CD4-positive, CD25-positive, alpha-beta regulatory T cell (primary cell): ENCODE measurements around the gene CNRIP1. TPM values are rescaled to one million over a fixed set of nuclear protein-coding genes. Genes with fewer than 3 reads are reported as not detected.
A peak's percentile ranks its signal among the peaks of the same experiment; 100 is the strongest.

ENCODE experiments used
- ATAC-seq, 2 donors: fragments of 150-1000 bp; cut with Tn5 transposase; one replicate each; pipeline ENCODE4 v1.10.0; 2021; ENCODE audit warnings: low read depth in 2 of 2, moderate number of reproducible peaks in 2 of 2, moderate library complexity in 1 of 2
- DNase-seq, 3 donors: peaks; one replicate each; pipeline versions ENCODE4 v3.0.0 to v3.0.0-alpha.2; 2012 to 2022; ENCODE audit warnings: mixed read lengths in 1 of 3
- H3K27ac ChIP-seq: one replicate; pipeline ENCODE4 v1.7.0; 2013; ENCODE audit warnings: mild to moderate bottlenecking, low read length; ENCODE audit not compliant: insufficient read depth, poor library complexity, severe bottlenecking
- H3K27me3 ChIP-seq: one replicate; pipeline ENCODE4 v1.7.0; 2013; ENCODE audit warnings: low read length; ENCODE audit not compliant: control insufficient read depth, insufficient read depth
- H3K36me3 ChIP-seq: one replicate; pipeline ENCODE4 v1.7.0; 2013; ENCODE audit warnings: mild to moderate bottlenecking, low read length, moderate library complexity; ENCODE audit not compliant: control insufficient read depth, insufficient read depth
- H3K4me1 ChIP-seq: 2 replicates; pipeline ENCODE4 v1.7.0; 2013; ENCODE audit warnings: mild to moderate bottlenecking, low read length; ENCODE audit not compliant: insufficient read depth, control insufficient read depth, poor library complexity, severe bottlenecking
- H3K4me3 ChIP-seq: one replicate; pipeline ENCODE4 v1.7.0; 2013; ENCODE audit warnings: low read depth, mild to moderate bottlenecking, low read length, moderate library complexity
- H3K9me3 ChIP-seq, 2 experiments: 1 replicate in 1 of 2; 2 replicates in 1 of 2; pipeline ENCODE4 v1.7.0; 2013; ENCODE audit warnings: low read length in 2 of 2, mild to moderate bottlenecking in 1 of 2, moderate library complexity in 1 of 2; ENCODE audit not compliant: control insufficient read depth in 2 of 2
- H3K27ac Mint-ChIP-seq, 3 donors: one replicate each; pipeline ENCODE4 v1.8.0; 2020 to 2022; ENCODE audit warnings: mild to moderate bottlenecking in 3 of 3, mixed read lengths in 3 of 3, moderate library complexity in 2 of 3
- H3K27me3 Mint-ChIP-seq: one replicate; pipeline ENCODE4 v1.8.0; 2022; ENCODE audit warnings: mild to moderate bottlenecking, mixed read lengths
- H3K36me3 Mint-ChIP-seq: one replicate; pipeline ENCODE4 v1.8.0; 2020; ENCODE audit warnings: mixed read lengths
- H3K4me1 Mint-ChIP-seq, 4 donors: one replicate each; pipeline ENCODE4 v1.8.0; 2020 to 2022; ENCODE audit warnings: mixed read lengths in 4 of 4, mild to moderate bottlenecking in 1 of 4
- H3K4me3 Mint-ChIP-seq, 4 donors: one replicate each; pipeline ENCODE4 v1.8.0; 2020 to 2022; ENCODE audit warnings: mild to moderate bottlenecking in 4 of 4, mixed read lengths in 4 of 4, moderate library complexity in 3 of 4
- H3K9me3 Mint-ChIP-seq, 7 donors: one replicate each; pipeline ENCODE4 v1.8.0; 2020 to 2022; ENCODE audit warnings: mixed read lengths in 7 of 7, mild to moderate bottlenecking in 3 of 7, moderate library complexity in 2 of 7
- polyA plus RNA-seq, 4 donors: library from polyadenylated mRNA; unstranded; fragments of 300-500 nt; fragmentation: Illumina TruSeq; gene quantifications; one replicate each; pipeline ENCODE4 v1.2.3, GENCODE V29; 2021
- total RNA-seq: library from RNA; stranded (reverse); gene quantifications from one replicate; pipeline ENCODE4 v1.2.3, GENCODE V29; 2022

CNRIP1 gene
- total and polyA plus RNA-seq, 5 donors from 2014 or later: 0.22 TPM; not detected in 4

DNA sequence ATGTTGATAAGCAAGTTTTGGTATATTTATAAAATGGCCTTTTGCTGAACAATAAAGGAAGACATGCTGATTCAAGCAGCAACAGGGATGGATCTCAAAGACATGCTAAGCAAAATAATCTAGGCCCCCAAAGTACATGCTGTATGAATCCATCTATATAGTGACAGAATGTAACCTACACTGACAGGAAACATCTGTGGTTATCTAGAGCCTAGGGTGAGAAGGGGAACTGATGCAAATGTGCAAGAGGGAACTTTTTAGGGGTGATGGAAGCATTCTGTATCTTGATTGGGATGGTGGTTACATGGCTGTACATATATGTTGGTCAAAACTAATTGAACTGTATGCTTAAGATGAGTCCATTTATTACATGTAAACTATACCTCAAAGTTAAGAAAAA, 24.2 kb downstream of the CNRIP1 start:
- H3K36me3 Mint-ChIP-seq: no peaks in the 10 kb centered on the region
- Histone ChIP-seq H3K27me3 (peaks cover 10% of the 10 kb centered on the region), H3K36me3 (no peaks in the 10 kb centered on the region), H3K9me3 (no peaks in the 10 kb centered on the region), H3K4me3 (no peak overlapping the region), H3K27ac (no peak overlapping the region), H3K4me1 (no peaks in the 10 kb centered on the region)
- peaks cover 18% of the 10 kb centered on the region for H3K27me3 Mint-ChIP-seq
- ATAC-seq (no peak), DNase-seq (no peak)
- no peaks in the 10 kb centered on the region for H3K4me1 Mint-ChIP-seq
- H3K4me3 Mint-ChIP-seq: no peak overlapping the region
- no peak overlapping the region for H3K27ac Mint-ChIP-seq
- H3K9me3 Mint-ChIP-seq: no peaks in the 10 kb centered on the region

DNA sequence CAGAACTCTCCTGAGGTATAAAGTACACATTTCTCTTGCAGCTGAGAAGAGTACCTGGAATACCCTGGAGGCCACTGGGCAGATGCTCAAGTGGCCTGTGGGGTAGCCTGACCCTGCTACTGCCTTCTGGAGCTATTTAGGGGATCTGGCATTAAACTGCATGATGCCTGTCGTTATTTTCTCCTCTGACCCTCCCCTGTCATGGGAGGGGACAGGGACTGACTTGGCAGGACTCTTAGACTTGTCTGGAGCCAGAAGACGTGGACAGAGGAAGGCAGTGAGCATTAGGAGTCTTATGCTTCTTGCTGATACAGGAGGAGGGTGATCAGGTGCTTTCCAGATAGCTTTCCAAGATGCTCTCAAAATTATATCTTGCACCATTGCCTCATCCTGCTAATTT, 24.8 kb downstream of the CNRIP1 start:
- Mint-ChIP-seq H3K4me3 (no peak overlapping the region), H3K27ac (no peak overlapping the region), H3K36me3 (no peaks in the 10 kb centered on the region), H3K27me3 (peaks cover 20% of the 10 kb centered on the region), H3K4me1 (no peaks in the 10 kb centered on the region), H3K9me3 (no peaks in the 10 kb centered on the region)
- Histone ChIP-seq H3K4me3 (no peak overlapping the region), H3K27me3 (peaks cover 10% of the 10 kb centered on the region), H3K4me1 (no peaks in the 10 kb centered on the region), H3K9me3 (no peaks in the 10 kb centered on the region), H3K36me3 (no peaks in the 10 kb centered on the region), H3K27ac (no peak overlapping the region)
- DNase-seq: no peak
- ATAC-seq: no peak

DNA sequence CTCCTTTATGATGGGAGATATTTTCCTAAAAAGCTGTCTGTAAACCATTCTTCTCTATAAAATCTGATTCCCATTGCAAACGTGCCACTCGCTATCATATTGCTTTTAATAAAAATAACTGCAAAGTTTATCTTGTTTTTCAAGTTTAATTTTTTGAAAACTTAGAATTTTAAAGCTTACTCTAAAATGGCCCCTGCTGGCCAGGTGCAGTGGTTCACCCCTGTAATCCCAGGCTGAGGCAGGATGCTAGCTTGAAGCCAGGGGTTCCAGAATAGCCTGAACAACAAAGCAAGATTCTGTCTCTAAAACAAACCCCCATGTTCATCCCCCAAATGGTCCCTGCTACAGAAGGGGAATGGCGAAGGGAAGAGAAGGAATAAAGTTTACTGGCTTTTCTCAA, 25.6 kb downstream of the CNRIP1 start:
- Mint-ChIP-seq H3K27ac (no peak overlapping the region), H3K36me3 (no peaks in the 10 kb centered on the region), H3K9me3 (no peaks in the 10 kb centered on the region), H3K4me3 (no peak overlapping the region), H3K27me3 (peaks cover 24% of the 10 kb centered on the region), H3K4me1 (no peaks in the 10 kb centered on the region)
- Histone ChIP-seq H3K4me1 (no peaks in the 10 kb centered on the region), H3K27me3 (peaks cover 4% of the 10 kb centered on the region), H3K4me3 (no peak overlapping the region), H3K27ac (no peak overlapping the region), H3K9me3 (no peaks in the 10 kb centered on the region), H3K36me3 (no peaks in the 10 kb centered on the region)
- ATAC-seq: no peak
- DNase-seq: no peak

DNA sequence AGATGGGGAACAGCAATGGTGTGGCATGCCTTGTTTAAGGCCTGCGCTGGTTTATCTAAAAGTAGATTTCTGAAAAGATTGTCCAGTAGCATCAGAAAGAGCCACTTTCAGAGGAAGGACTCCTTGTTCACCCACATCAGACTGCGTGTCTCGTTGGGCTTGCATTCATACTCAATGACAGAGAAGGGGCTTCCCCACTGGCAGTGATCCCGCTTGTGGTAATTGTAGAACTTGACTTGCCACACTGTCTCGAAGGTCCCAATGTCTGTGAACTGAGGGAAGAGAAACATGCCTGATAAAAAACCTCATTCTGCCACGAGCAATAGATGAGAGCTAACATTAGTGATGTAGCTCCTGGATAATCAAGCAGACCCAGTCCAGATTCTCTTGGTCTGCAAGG, 26.0 kb downstream of the CNRIP1 start:
- peaks cover 20% of the 10 kb centered on the region for H3K27me3 Mint-ChIP-seq
- no peaks in the 10 kb centered on the region for H3K4me1 Mint-ChIP-seq
- no peak overlapping the region for H3K4me3 Mint-ChIP-seq
- DNase-seq (no peak), ATAC-seq (no peak)
- H3K9me3 ChIP-seq: no peaks in the 10 kb centered on the region
- no peaks in the 10 kb centered on the region for H3K36me3 Mint-ChIP-seq
- no peaks in the 10 kb centered on the region for H3K36me3 ChIP-seq
- no peaks in the 10 kb centered on the region for H3K4me1 ChIP-seq
- no peak overlapping the region for H3K27ac ChIP-seq
- no peaks in the 10 kb centered on the region for H3K27me3 ChIP-seq
- H3K4me3 ChIP-seq: no peak overlapping the region
- H3K27ac Mint-ChIP-seq: no peak overlapping the region
- H3K9me3 Mint-ChIP-seq: no peaks in the 10 kb centered on the region

DNA sequence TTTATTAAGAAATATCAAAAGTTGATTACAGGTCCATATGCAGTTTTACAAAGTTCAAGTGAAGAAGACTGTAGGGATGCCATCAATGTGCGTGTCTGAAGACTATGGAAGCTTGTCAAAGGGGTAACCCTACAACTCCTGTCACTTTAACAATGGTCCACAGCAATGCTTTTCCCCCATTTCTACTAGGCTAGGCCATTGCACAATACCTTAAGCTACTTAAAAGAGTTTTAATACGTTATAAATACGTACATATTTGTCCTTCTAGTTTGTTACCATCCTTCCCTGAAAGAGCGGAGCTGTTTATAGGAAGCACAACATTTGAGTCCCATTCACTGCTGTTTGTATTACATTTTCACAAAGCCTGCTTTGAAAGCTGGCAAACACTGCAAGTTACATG, 26.7 kb downstream of the CNRIP1 start:
- no peaks in the 10 kb centered on the region for H3K4me1 Mint-ChIP-seq
- Histone ChIP-seq H3K4me3 (no peak overlapping the region), H3K27me3 (no peaks in the 10 kb centered on the region), H3K9me3 (no peaks in the 10 kb centered on the region), H3K27ac (no peak overlapping the region), H3K4me1 (no peaks in the 10 kb centered on the region), H3K36me3 (no peaks in the 10 kb centered on the region)
- no peaks in the 10 kb centered on the region for H3K9me3 Mint-ChIP-seq
- ATAC-seq: no peak
- no peak overlapping the region for H3K27ac Mint-ChIP-seq
- no peak overlapping the region for H3K4me3 Mint-ChIP-seq
- H3K36me3 Mint-ChIP-seq: no peaks in the 10 kb centered on the region
- DNase-seq: no peak
- peaks cover 22% of the 10 kb centered on the region for H3K27me3 Mint-ChIP-seq

DNA sequence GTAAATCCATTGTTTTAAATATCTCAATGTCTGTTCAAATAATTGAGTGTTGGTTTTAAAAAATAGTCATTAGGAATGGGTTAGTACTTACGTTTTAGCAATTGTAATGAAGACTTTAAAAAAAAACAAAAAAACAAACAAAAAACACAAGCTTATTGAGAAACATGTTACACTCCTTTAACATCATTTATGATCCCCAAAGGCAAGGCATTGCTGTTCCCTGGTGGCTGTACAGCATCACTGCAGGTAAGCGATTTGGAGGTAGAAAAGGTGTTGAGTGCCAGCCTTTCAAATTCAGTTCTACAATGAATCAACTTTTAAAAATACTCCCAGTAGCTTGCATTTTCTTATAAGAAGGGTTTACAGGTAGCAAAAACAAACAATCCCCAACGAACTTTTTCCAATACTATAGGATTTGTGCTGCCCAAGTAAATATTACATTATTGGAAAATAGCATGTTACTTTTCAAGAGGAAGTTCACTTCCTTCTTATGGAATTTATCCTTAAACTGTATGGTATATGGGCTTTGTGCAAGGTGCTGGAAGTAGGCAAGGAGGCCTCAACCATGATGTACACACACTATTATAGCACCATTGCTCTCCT, 27.5 kb downstream of the CNRIP1 start:
- H3K4me3 ChIP-seq: no peak overlapping the region
- ATAC-seq (no peak), DNase-seq (peak in 2 of 3 donors; percentile 30 to 44)
- H3K36me3 ChIP-seq: no peaks in the 10 kb centered on the region
- Mint-ChIP-seq H3K36me3 (no peaks in the 10 kb centered on the region), H3K4me1 (no peaks in the 10 kb centered on the region), H3K27me3 (peaks cover 26% of the 10 kb centered on the region), H3K27ac (no peak overlapping the region), H3K4me3 (no peak overlapping the region), H3K9me3 (no peaks in the 10 kb centered on the region)
- H3K9me3 ChIP-seq: no peaks in the 10 kb centered on the region
- no peaks in the 10 kb centered on the region for H3K4me1 ChIP-seq
- H3K27ac ChIP-seq: no peak overlapping the region
- H3K27me3 ChIP-seq: peaks cover 3% of the 10 kb centered on the region

DNA sequence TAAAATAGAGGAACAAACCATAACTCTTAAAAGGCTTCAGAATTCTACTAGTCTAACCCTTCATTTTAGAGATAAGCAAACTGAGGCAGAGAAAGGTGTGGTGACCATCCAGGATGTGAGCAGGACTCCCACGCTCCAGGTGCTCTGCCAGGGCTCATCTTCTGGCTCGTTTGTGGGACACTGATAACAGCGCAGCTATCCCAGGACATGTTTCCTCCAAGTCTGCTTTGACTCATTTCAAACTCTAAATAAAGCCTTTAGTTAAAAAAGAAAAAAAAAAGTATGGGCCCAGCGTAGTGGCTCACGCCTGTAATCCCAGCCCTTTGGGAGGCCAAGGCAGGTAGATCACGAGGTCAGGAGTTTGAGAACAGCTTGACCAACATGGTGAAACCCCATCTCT, 28.4 kb downstream of the CNRIP1 start:
- H3K27me3 Mint-ChIP-seq: peaks cover 35% of the 10 kb centered on the region
- Histone ChIP-seq H3K27ac (no peak overlapping the region), H3K36me3 (no peaks in the 10 kb centered on the region), H3K4me1 (no peaks in the 10 kb centered on the region), H3K4me3 (no peak overlapping the region), H3K27me3 (peaks cover 3% of the 10 kb centered on the region), H3K9me3 (no peaks in the 10 kb centered on the region)
- DNase-seq (no peak), ATAC-seq (no peak)
- H3K4me3 Mint-ChIP-seq: no peak overlapping the region
- H3K36me3 Mint-ChIP-seq: no peaks in the 10 kb centered on the region
- no peaks in the 10 kb centered on the region for H3K4me1 Mint-ChIP-seq
- H3K27ac Mint-ChIP-seq: no peak overlapping the region
- no peaks in the 10 kb centered on the region for H3K9me3 Mint-ChIP-seq

DNA sequence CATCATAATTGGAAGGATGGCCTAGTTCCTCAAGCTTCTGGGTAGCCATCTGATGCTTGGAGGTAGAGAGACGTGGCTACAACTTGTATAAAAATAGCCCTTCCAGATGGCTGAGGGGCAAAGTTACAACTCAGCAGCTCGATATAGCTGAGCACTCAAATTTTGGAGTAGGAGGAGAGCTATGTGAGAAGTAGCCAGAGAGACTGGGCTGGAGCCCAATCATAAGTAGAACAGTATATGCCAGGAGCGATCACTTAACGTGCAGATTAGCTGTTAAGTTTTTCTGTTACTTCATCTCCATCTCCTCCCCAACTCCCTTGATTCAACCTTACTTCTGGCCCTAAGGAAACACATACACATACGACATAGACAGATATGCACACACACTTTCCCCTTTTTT, 28.8 kb downstream of the CNRIP1 start:
- DNase-seq: no peak
- Histone ChIP-seq H3K4me1 (no peaks in the 10 kb centered on the region), H3K27ac (no peak overlapping the region), H3K9me3 (no peaks in the 10 kb centered on the region), H3K4me3 (no peak overlapping the region), H3K36me3 (no peaks in the 10 kb centered on the region), H3K27me3 (peaks cover 3% of the 10 kb centered on the region)
- Mint-ChIP-seq H3K9me3 (no peaks in the 10 kb centered on the region), H3K4me1 (no peaks in the 10 kb centered on the region), H3K27ac (no peak overlapping the region), H3K36me3 (no peaks in the 10 kb centered on the region), H3K27me3 (peaks cover 39% of the 10 kb centered on the region), H3K4me3 (no peak overlapping the region)
- ATAC-seq: no peak
